GM13976 (cell line): ENCODE results near the gene ACTL10.

ENCODE experiments used
- DNase-seq: peaks from one replicate; pipeline ENCODE4 v3.0.0; 2012; ENCODE audit warnings: low spot score
- in situ Hi-C: fragments of 300-500 bp; cut with MboI; formaldehyde crosslinking; loops from one replicate; pipeline ENCODE4 v1.12.0; 2022; ENCODE audit warnings: low sequenced_read_pairs, mixed read lengths, inconsistent platforms; ENCODE audit not compliant: unreplicated experiment
- TF ChIP-seq, protein P1 (sequence below): IDR thresholded peaks from 2 replicates; pipeline ENCODE4 v1.5.1; 2012; ENCODE audit warnings: borderline replicate concordance, mild to moderate bottlenecking; ENCODE audit not compliant: insufficient read depth; ENCODE audit errors: extremely low read depth, missing control alignments, control extremely low read depth

Gene ACTL10

DNA sequence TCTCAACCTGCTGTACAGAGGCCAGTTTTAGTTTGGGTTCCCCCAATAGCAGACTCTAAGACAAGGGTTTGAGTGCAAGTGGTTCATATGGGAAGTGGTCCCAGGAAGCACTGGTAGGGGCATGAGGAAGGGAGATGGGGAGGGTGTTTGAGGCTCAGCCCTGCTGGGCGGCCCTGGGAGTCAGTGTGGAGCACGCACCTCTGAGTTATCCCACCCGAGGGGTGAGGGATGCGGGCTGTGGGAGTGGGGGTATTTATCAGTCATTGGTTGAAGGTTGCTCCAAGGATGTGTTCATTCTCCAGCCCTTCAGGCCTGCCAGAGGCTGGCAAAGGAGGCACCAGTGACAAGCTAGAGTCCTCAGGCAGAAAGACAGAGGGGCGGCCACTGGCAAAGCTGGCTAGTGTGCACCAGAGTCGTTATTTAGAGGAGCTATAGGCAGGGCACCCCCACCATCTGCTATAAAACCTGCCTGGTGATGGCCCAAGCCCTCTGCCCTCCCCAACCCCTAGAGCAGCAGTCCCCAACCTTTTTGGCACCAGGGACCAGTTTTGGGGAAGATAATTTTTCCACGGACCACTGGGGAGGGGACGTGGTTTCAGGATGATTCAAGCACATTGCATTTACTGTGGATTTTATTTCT is 36.9 kb downstream of the ACTL10 start:
- TF ChIP-seq, protein P1, sequence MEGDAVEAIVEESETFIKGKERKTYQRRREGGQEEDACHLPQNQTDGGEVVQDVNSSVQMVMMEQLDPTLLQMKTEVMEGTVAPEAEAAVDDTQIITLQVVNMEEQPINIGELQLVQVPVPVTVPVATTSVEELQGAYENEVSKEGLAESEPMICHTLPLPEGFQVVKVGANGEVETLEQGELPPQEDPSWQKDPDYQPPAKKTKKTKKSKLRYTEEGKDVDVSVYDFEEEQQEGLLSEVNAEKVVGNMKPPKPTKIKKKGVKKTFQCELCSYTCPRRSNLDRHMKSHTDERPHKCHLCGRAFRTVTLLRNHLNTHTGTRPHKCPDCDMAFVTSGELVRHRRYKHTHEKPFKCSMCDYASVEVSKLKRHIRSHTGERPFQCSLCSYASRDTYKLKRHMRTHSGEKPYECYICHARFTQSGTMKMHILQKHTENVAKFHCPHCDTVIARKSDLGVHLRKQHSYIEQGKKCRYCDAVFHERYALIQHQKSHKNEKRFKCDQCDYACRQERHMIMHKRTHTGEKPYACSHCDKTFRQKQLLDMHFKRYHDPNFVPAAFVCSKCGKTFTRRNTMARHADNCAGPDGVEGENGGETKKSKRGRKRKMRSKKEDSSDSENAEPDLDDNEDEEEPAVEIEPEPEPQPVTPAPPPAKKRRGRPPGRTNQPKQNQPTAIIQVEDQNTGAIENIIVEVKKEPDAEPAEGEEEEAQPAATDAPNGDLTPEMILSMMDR: no peak
- DNase-seq: no peak
- in situ Hi-C loops: no loop called here

- TF ChIP-seq, protein P1: no peak
- in situ Hi-C loops: no loop called here
- no peak for DNase-seq
Observed at GRCh38 chr20:33704197-33704924, 37.6 kb downstream of the ACTL10 start.

DNA sequence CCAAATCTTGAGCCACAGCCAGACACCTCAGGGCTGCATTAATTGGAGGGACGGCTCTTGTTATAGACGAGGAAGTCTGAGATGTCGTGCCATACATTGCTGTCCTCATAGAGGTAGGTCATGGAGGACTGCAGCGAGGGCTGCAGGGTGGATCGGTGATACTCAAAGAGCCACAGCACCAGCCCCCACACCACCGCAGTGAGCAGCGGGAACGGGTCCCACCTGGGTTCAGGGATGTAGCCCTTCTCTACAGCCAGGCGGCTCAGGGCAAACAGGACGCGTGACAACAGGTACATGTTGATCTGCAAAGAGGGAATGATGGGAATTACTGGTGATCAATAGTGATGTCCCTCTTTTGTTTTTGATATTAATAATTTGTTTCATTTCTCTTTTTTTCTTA is 40.9 kb downstream of the ACTL10 start:
- TF ChIP-seq, protein P1: no peak
- in situ Hi-C loops: no loop called here
- DNase-seq: no peak

GRCh38 chr20:33709398-33709797 is 42.7 kb downstream of the ACTL10 start:
- in situ Hi-C loops: no loop called here
- no peak for DNase-seq
- TF ChIP-seq, protein P1: no peak

DNA sequence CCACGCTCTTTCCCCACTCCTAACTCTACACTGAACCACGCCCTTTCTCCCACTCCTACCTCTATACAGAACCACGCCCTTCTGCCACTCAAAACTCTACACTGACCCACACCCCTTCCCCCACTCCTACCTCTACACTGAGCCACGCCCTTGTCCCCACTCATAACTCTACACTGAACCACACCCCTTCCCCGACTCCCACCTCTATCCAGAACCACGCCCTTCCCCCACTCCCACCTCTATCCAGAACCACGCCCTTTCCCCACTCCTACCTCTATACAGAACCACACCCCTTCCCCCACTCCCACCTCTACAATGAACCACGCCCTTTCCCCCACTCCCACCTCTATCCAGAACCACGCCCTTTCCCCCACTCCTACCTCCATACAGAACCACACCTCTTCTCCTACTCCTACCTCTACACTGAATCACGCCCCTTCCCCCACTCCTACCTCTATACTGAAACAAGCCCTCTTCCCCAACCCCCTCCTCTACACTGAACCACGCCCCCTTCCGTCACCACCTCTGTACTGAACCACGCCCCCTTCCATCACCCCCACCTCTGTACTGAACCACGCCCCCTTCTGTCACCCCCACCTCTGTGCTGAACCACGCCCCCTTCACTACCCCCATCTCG is 43.3 kb downstream of the ACTL10 start:
- DNase-seq: no peak
- TF ChIP-seq, protein P1: no peak
- in situ Hi-C loops: no loop called here

DNA sequence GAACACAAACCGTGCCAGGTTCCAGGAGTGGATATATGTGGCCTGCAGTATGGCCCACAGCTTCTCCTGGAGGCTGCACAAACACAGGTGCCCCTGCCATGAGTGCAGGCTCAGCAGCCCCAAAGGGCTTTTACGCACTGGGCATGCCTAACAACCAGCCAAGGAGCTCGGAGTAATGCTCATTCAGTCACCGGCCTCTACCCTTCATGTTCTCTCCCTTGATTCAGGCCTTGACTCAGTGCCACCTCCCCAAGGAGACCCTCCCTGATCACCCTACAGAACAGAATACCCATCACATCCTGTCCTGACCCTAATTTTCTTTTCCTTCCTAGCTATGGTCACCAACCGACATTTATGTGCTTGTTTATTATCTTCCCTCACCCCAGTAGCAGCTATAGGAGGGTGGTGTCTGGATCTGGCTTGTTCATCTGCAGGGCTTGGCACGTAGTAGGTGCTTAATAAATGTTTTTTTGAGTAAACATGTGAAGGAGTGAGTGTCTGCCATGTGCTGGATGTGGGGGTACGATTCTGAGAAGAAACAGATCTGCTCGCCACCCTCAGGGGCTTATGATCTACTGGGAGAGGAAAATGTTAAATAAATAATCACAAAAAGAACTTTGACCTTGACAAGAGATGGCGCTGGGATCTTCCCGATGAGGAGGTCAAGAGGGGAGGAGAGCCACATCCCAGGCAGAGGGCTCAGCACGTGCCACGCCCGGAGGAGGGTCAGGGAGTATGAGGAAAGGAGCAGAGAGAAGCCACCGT is 44.1 kb downstream of the ACTL10 start:
- in situ Hi-C loops: no loop called here
- DNase-seq: no peak
- TF ChIP-seq, protein P1: no peak
